Dedifferentiated amniotic fluid mesenchymal stem cell (primary cell): ENCODE data around the gene FBXW11.
"Not testable (repeated sequence)": the region's sequence is repeated elsewhere in the genome, so short reads cannot be mapped to it uniquely, and the experiment has no call there.

Experiments
- DNase-seq: peaks from one replicate; pipeline ENCODE4 v3.0.0-alpha.2; 2016; ENCODE audit errors: extremely low spot score

FBXW11 gene

GRCh38 chr5:171908638-171909037 lies 97.8 kb downstream of the FBXW11 start:
- no peak for DNase-seq

GRCh38 chr5:171907725-171908343 lies 98.6 kb downstream of the FBXW11 start:
- peak; percentile 80 for DNase-seq

GRCh38 chr5:171906703-171907590 lies 99.5 kb downstream of the FBXW11 start:
- no peak for DNase-seq

GRCh38 chr5:171906066-171906570 lies 100.3 kb downstream of the FBXW11 start:
- DNase-seq: no peak

- DNase-seq: no peak
These were observed 101.6 kb downstream of the FBXW11 start for GRCh38 chr5:171904886-171905285.

- DNase-seq: no peak
These were observed 104.7 kb downstream of the FBXW11 start for GRCh38 chr5:171901764-171902163.

- DNase-seq: no peak
These were observed 106.6 kb downstream of the FBXW11 start for GRCh38 chr5:171899792-171900191.

- no peak for DNase-seq
These were observed 107.6 kb downstream of the FBXW11 start for GRCh38 chr5:171898879-171899278.

GRCh38 chr5:171898386-171898785 lies 108.1 kb downstream of the FBXW11 start:
- peak; percentile 45 for DNase-seq

GRCh38 chr5:171897231-171897630 lies 109.2 kb downstream of the FBXW11 start:
- no peak for DNase-seq

GRCh38 chr5:171895081-171895480 lies 111.4 kb downstream of the FBXW11 start:
- DNase-seq: no peak

- peak; percentile 81 for DNase-seq
These were observed 113.0 kb downstream of the FBXW11 start for GRCh38 chr5:171893290-171893886.

GRCh38 chr5:171891595-171891994 lies 114.8 kb downstream of the FBXW11 start:
- DNase-seq: no peak

GRCh38 chr5:171891150-171891549 lies 115.3 kb downstream of the FBXW11 start:
- no peak for DNase-seq

GRCh38 chr5:171888051-171888481 lies 118.4 kb downstream of the FBXW11 start:
- DNase-seq: no peak

- not testable (repeated sequence) for DNase-seq
These were observed 120.4 kb downstream of the FBXW11 start for GRCh38 chr5:171886037-171886436.

- DNase-seq: no peak
These were observed 124.3 kb downstream of the FBXW11 start for GRCh38 chr5:171882118-171882517.

GRCh38 chr5:171874234-171874633 lies 132.2 kb downstream of the FBXW11 start:
- DNase-seq: no peak

GRCh38 chr5:171872666-171873065 lies 133.8 kb downstream of the FBXW11 start:
- DNase-seq: no peak

- no peak for DNase-seq
These were observed 134.7 kb downstream of the FBXW11 start for GRCh38 chr5:171871711-171872110.

GRCh38 chr5:171869956-171870355 lies 136.5 kb downstream of the FBXW11 start:
- no peak for DNase-seq

- no peak for DNase-seq
These were observed 138.2 kb downstream of the FBXW11 start for GRCh38 chr5:171868236-171868635.
